ENCODE measurements around the gene ERP27. TPM values are rescaled to one million over a fixed set of nuclear protein-coding genes. Genes with fewer than 3 reads are reported as not detected.

ERP27 gene
- total and polyA plus RNA-seq, 8 donors, result 1.1 to 12.3 (median 1.3) TPM; not detected in 1

GRCh38 chr12:14880890-14881453, 57.4 kb downstream of the ERP27 start:
- WGBS, 5 donors, result 78 to 84% (median 83%) methylated on average over 6 of the region's 6 CpGs
- Histone ChIP-seq H3K27ac (no peak overlapping the region), H3K9me3 (no peaks in the 10 kb centered on the region), H3K36me3 (peaks cover 0 to 12% (median 0%) of the 10 kb centered on the region in 4 donors), H3K27me3 (no peaks in the 10 kb centered on the region), H3K4me1 (peaks cover 4 to 23% (median 10%) of the 10 kb centered on the region in 4 donors), H3K4me3 (no peak overlapping the region)
- no peak for DNase-seq
- TF ChIP-seq EP300 (IDR thresholded peaks at IDR 0.05) (no peak), POLR2AphosphoS5 (IDR thresholded peaks at IDR 0.05) (no peak), POLR2A (IDR thresholded peaks at IDR 0.05) (no peak)
- TF ChIP-seq, protein P1, sequence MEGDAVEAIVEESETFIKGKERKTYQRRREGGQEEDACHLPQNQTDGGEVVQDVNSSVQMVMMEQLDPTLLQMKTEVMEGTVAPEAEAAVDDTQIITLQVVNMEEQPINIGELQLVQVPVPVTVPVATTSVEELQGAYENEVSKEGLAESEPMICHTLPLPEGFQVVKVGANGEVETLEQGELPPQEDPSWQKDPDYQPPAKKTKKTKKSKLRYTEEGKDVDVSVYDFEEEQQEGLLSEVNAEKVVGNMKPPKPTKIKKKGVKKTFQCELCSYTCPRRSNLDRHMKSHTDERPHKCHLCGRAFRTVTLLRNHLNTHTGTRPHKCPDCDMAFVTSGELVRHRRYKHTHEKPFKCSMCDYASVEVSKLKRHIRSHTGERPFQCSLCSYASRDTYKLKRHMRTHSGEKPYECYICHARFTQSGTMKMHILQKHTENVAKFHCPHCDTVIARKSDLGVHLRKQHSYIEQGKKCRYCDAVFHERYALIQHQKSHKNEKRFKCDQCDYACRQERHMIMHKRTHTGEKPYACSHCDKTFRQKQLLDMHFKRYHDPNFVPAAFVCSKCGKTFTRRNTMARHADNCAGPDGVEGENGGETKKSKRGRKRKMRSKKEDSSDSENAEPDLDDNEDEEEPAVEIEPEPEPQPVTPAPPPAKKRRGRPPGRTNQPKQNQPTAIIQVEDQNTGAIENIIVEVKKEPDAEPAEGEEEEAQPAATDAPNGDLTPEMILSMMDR (IDR thresholded peaks at IDR 0.05), result no peak
- intact Hi-C loops (cut with DNase I; ENCODE audit: low total_unique reads), result no loop called here

DNA sequence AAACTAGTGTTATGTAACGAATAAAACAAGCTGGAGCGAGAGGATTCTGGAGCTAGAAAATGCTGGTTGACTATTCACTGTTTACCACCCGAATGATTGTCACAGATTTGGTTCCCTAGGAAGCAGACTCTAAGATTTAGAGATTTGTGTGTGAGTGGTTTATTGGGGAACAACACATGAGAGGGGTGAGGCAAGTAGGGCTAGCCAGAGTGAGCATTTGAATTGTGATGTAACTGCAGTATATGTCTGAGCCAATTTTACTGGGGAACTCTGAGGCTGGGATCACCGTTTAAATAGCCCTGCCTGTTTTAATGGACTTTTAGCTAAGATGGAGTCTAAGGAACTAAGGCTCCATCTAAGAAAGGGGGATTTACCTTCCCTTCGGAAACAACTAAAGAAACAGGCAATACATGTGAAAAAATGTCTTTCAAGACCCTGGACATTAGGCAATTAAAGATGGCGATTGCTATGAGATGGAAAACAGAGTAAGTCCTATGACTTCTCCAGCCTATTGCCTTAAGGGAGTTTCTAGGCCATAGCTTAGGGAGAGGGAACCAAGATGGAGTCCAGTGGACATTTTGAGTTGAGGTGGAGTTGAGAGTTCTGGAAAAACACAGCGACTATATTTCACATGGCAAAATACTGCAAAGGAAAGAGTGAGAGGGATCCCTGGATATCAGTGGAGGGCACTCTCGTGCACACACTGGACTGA, 59.0 kb downstream of the ERP27 start:
- no peak for DNase-seq
- Histone ChIP-seq H3K9me3 (no peaks in the 10 kb centered on the region), H3K4me1 (peaks cover 0 to 7% (median 2%) of the 10 kb centered on the region in 4 donors), H3K36me3 (peaks cover 0 to 12% (median 0%) of the 10 kb centered on the region in 4 donors), H3K27me3 (no peaks in the 10 kb centered on the region), H3K4me3 (no peak overlapping the region), H3K27ac (no peak overlapping the region)
- no peak for TF ChIP-seq POLR2A (IDR thresholded peaks at IDR 0.05)
- TF ChIP-seq EP300 (IDR thresholded peaks at IDR 0.05), result no peak
- TF ChIP-seq POLR2AphosphoS5 (IDR thresholded peaks at IDR 0.05), result no peak
- TF ChIP-seq, protein P1 (IDR thresholded peaks at IDR 0.05), result no peak
- intact Hi-C loops (cut with DNase I; ENCODE audit: low total_unique reads), result no loop called here
- WGBS, 5 donors, result 90 to 95% (median 92%) methylated on average over 8 of the region's 8 CpGs

DNA sequence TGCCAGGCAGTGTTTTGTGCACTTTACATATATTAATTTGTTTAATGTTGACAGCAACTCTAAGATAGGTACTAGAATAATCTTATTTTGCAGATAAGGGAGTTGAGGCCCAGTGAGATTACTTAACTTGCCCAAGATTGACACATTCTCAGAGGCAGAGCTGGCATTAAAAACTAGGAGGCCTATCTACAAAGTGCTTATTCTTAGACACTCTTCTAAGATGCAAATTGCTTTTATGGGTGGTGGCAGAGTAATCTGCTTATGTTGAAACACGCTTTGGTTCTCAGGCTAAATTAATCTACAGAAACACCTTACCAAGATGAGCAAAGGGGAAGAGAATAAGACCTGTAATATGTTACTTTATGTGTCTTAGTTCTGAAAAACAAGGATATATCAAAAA, 59.8 kb downstream of the ERP27 start:
- 70 to 100% (median 88%) methylated on average over 1 of the region's 1 CpG for WGBS, 5 donors
- H3K4me1 ChIP-seq, result peaks cover 0 to 4% (median 0%) of the 10 kb centered on the region in 4 donors
- no peak overlapping the region for H3K4me3 ChIP-seq
- no peak for TF ChIP-seq POLR2AphosphoS5 (IDR thresholded peaks at IDR 0.05)
- TF ChIP-seq EP300 (IDR thresholded peaks at IDR 0.05), result no peak
- TF ChIP-seq, protein P1 (IDR thresholded peaks at IDR 0.05), result no peak
- TF ChIP-seq POLR2A (IDR thresholded peaks at IDR 0.05), result no peak
- intact Hi-C loops (cut with DNase I; ENCODE audit: low total_unique reads), result no loop called here
- no peaks in the 10 kb centered on the region for H3K9me3 ChIP-seq
- H3K27ac ChIP-seq, result no peak overlapping the region
- no peaks in the 10 kb centered on the region for H3K27me3 ChIP-seq
- DNase-seq, result no peak
- H3K36me3 ChIP-seq, result peaks cover 0 to 12% (median 0%) of the 10 kb centered on the region in 4 donors

DNA sequence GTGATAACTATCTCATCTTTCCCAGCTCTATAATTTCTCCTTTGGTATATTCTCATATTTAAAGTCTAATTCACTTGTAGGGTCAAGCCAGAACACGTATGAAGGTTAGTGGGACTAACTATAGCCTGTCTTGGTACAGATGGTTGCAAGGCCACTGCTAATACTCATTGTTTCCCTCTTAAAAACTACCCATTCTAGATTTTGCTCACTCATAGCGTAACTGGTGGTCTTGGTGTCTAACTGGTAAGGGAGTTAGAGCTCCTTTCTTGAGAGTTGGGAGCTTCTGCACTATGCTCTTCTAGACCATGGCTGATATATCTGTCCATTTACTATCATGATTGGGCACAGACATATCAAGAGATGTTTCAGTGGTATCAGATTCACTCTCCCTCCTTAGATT, 61.5 kb downstream of the ERP27 start:
- no peak for DNase-seq
- TF ChIP-seq, protein P1 (IDR thresholded peaks at IDR 0.05), result no peak
- TF ChIP-seq POLR2AphosphoS5 (IDR thresholded peaks at IDR 0.05) (no peak), EP300 (IDR thresholded peaks at IDR 0.05) (no peak), POLR2A (IDR thresholded peaks at IDR 0.05) (no peak)
- Histone ChIP-seq H3K27ac (no peak overlapping the region), H3K4me1 (peaks cover 0 to 5% (median 0%) of the 10 kb centered on the region in 4 donors), H3K36me3 (peaks cover 0 to 5% (median 0%) of the 10 kb centered on the region in 4 donors), H3K9me3 (no peaks in the 10 kb centered on the region), H3K27me3 (no peaks in the 10 kb centered on the region), H3K4me3 (no peak overlapping the region)
- WGBS, 5 donors, result 44 to 92% (median 71%) methylated on average over 2 of the region's 2 CpGs
- intact Hi-C loops (cut with DNase I; ENCODE audit: low total_unique reads), result no loop called here

All from stomach (tissue), 9 donors.